GM19467 (cell line): ENCODE measurements around the gene SLC39A2.

ENCODE experiments used
- ATAC-seq: cut with Tn5 transposase; IDR thresholded peaks from one replicate; pipeline ENCODE4 v1.9.1; 2021; ENCODE audit warnings: mild to moderate bottlenecking, moderate library complexity; ENCODE audit not compliant: unreplicated experiment

SLC39A2 gene

DNA sequence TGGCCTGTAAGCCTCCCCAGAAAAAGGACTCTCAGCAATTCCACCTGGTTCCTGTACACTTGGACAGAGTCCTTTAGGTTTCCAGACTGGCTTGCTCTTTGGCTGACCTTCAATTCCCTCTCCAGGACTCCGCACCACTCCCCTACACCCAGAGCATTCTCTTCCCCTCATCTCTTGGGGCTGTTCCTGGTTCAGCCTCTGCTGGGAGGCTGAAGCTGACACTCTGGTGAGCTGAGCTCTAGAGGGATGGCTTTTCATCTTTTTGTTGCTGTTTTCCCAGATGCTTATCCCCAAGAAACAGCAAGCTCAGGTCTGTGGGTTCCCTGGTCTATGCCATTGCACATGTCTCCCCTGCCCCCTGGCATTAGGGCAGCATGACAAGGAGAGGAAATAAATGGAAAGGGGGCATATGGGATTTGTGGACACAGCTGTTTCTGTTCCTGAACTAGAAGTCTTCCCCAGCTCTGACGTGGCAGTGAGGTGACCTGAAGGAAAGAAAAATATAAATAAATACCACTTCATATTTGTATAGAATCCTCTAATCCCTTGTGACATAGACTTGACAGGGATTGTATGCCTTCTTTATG is 44.4 kb downstream of the SLC39A2 start:
- ATAC-seq = no peak

DNA sequence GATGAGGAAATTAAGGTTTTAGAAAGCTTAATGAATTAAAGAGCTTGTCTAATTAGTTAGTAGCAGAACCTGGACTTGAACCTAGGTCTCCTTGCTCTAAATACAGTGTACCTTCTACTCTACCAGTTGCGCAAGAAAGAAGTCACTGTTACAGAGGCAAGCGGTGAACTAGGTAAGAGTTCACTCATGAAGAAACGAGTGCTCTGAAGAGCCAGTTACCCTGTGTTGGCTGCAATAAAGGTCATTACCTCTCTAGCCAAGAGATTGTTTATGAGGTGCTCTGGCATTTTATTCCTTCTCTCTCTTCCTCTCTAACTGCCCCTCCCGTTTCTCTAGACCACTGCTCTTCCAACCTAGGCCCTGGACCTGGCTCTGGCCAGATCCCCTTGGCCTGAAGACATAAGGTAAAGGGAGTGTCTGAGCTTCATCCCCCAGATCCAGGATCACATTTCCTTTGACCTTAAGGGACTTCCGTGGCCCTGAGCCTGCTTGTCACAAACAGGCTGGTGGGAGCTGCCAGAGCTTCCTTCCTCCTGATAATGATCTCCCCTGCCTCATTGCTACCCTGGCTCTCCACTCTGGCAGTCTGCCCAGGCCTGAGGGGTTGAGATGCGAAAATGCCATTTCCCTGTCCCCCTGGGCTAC is 45.0 kb downstream of the SLC39A2 start:
- no peak for ATAC-seq

DNA sequence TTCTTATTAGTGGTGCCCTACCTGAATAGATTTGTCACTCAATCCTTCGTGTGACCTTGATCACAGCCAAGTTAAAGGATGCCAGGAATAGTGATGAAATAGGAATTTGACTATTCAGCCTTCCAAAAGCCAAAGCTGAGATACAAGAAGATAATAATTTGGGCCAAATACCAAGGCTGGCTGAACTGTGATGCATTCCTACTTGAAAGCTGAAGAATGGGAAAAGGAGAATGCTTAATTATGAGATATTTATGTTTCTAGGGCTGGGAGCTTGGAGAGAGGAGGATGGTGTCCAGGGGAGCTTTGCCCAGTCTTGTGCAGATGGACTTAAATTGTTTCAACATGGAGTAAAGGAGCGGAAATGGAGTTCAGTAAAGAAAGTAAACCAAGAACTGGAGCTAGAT is 48.3 kb downstream of the SLC39A2 start:
- ATAC-seq = no peak

DNA sequence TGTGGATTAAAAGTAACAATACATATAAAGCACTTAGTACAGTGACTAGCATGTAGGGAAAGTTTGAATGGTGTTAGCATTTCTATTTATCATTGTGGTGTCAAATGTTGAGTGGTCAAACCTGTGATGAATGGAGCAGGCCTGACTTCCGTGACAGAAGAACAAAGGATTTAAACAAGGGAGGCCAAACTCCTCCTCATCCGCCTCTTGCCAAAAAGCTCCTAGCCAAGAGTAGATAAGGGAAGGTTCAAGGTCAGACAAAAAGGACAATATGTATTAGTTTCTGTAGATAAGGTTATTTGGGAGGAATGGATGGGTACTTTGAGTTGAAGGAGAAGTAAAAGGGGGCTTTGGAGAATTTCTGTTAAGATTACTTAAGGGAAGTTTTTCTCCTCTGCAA is 49.5 kb downstream of the SLC39A2 start:
- no peak for ATAC-seq

DNA sequence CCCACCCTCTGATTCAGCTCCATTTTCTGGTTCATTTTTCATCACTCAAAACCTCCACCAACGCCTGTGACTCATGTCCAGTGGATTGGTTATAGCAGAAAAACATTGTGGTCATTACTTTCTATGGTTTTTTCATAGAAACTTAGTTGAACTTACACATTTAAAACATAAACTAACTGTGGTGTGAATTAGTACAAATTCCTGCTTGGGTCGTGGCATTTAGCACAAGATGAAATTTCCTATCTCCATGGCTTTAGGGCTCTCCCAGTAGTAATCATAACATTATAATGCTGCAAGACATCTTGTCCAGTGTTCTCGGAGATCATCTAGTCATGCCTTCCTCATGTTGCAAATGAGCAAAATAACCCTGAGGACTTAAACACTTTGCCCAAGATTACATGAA is 50.2 kb downstream of the SLC39A2 start:
- no peak for ATAC-seq

DNA sequence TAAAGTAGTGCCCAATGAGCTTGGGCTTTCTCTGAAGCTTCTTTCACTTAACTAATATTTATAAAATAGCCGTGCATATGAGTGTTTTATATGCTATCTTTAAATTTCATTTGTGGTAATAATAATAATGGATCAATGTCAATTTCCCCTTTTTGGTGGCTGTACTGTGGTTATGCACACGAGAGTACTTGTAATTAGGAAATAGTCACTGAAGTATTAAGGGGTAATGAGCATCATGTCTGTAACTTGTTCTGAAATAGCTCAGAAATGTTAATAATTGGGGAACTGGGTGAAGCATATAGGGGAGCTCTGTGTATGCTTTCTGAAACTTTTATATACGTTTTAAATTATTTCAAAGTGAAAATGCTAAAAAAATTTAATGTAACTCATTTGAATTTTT is 51.5 kb downstream of the SLC39A2 start:
- no peak for ATAC-seq
